Measurements from ENCODE around the gene ASTL. TPM values are rescaled to one million over a fixed set of nuclear protein-coding genes. Genes with fewer than 3 reads are reported as not detected.

ASTL gene
- total RNA-seq, 1 experiment from 2014 or later: 0.79 TPM

- TF ChIP-seq ETV6 (CRISPR knock-in tag; IDR thresholded peaks at IDR 0.05): no peak
- TF ChIP-seq SMAD3 (CRISPR knock-in tag; IDR thresholded peaks at IDR 0.05; ENCODE audit: borderline replicate concordance): no peak
- no peak for TF ChIP-seq TEAD1 (CRISPR knock-in tag; IDR thresholded peaks at IDR 0.05)
- no peak for TF ChIP-seq PRRX2 (CRISPR knock-in tag; IDR thresholded peaks at IDR 0.05)
- TF ChIP-seq RORB (CRISPR knock-in tag; IDR thresholded peaks at IDR 0.05): no peak
- no peak for TF ChIP-seq PREB (CRISPR knock-in tag; IDR thresholded peaks at IDR 0.05; ENCODE audit: borderline replicate concordance)
- TF ChIP-seq ATF2 (CRISPR knock-in tag; IDR thresholded peaks at IDR 0.05; ENCODE audit: borderline replicate concordance, low read depth): no peak
- TF ChIP-seq JAZF1 (CRISPR knock-in tag; IDR thresholded peaks at IDR 0.05): no peak
- no peak for TF ChIP-seq ZNF423 (CRISPR knock-in tag; IDR thresholded peaks at IDR 0.05)
- no peak for TF ChIP-seq MAX (CRISPR knock-in tag; IDR thresholded peaks at IDR 0.05)
- no peak for TF ChIP-seq TEAD4 (CRISPR knock-in tag; IDR thresholded peaks at IDR 0.05)
- TF ChIP-seq E2F1 (CRISPR knock-in tag; IDR thresholded peaks at IDR 0.05): no peak
- TF ChIP-seq ZNF671 (CRISPR knock-in tag; IDR thresholded peaks at IDR 0.05): no peak
- no peak for TF ChIP-seq ZNF425 (CRISPR knock-in tag; conservative IDR thresholded peaks at IDR 0.05)
- TF ChIP-seq IRF2 (CRISPR knock-in tag; IDR thresholded peaks at IDR 0.05; ENCODE audit: borderline replicate concordance, low read depth): no peak
- TF ChIP-seq E2F4 (CRISPR knock-in tag; IDR thresholded peaks at IDR 0.05; ENCODE audit: borderline replicate concordance, low read depth): no peak
- no peak for TF ChIP-seq JUN (CRISPR knock-in tag; IDR thresholded peaks at IDR 0.05)
- no peak for TF ChIP-seq NR1H2 (CRISPR knock-in tag; IDR thresholded peaks at IDR 0.05)
- no peak for TF ChIP-seq ESRRA (CRISPR knock-in tag; IDR thresholded peaks at IDR 0.05; ENCODE audit: borderline replicate concordance)
- no peak for TF ChIP-seq CTCF (IDR thresholded peaks at IDR 0.05)
- Mint-ChIP-seq H3K36me3 (no peaks in the 10 kb centered on the region), H3K4me1 (peaks cover 35% of the 10 kb centered on the region), H3K9me3 (no peaks in the 10 kb centered on the region), H3K4me3 (no peak overlapping the region), H3K27ac (no peak overlapping the region), H3K27me3 (ENCODE audit: low read depth) (peaks cover 19% of the 10 kb centered on the region)
- DNase-seq (ENCODE audit: low spot score) (no peak), ATAC-seq (no peak)
- ChIA-PET CTCF (interaction anchor here (0.7 to 2.8 kb wide), 12 partner anchors 11 to 129 kb away, joined by 3 to 20 read pairs (median 5); partner anchors contain the start of gene ASTL), POLR2A (interaction anchor here (0.7 kb wide), 1 partner anchor 20 kb away, joined by 3 read pairs; no protein-coding TSS in a partner anchor)
Observed at GRCh38 chr2:96112501-96113366, 25.6 kb downstream of the ASTL start.
